HG02588 (cell line): ENCODE results near the gene GPRASP1.
"Not testable (repeated sequence)": the region's sequence is repeated elsewhere in the genome, so short reads cannot be mapped to it uniquely, and the experiment has no call there.

Experiments
- ATAC-seq: cut with Tn5 transposase; IDR thresholded peaks from one replicate; pipeline ENCODE4 v1.9.1; 2021; ENCODE audit warnings: mild to moderate bottlenecking, moderate library complexity; ENCODE audit not compliant: unreplicated experiment

Gene GPRASP1, protein sequence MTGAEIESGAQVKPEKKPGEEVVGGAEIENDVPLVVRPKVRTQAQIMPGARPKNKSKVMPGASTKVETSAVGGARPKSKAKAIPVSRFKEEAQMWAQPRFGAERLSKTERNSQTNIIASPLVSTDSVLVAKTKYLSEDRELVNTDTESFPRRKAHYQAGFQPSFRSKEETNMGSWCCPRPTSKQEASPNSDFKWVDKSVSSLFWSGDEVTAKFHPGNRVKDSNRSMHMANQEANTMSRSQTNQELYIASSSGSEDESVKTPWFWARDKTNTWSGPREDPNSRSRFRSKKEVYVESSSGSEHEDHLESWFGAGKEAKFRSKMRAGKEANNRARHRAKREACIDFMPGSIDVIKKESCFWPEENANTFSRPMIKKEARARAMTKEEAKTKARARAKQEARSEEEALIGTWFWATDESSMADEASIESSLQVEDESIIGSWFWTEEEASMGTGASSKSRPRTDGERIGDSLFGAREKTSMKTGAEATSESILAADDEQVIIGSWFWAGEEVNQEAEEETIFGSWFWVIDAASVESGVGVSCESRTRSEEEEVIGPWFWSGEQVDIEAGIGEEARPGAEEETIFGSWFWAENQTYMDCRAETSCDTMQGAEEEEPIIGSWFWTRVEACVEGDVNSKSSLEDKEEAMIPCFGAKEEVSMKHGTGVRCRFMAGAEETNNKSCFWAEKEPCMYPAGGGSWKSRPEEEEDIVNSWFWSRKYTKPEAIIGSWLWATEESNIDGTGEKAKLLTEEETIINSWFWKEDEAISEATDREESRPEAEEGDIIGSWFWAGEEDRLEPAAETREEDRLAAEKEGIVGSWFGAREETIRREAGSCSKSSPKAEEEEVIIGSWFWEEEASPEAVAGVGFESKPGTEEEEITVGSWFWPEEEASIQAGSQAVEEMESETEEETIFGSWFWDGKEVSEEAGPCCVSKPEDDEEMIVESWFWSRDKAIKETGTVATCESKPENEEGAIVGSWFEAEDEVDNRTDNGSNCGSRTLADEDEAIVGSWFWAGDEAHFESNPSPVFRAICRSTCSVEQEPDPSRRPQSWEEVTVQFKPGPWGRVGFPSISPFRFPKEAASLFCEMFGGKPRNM (N-terminal part only)

DNA sequence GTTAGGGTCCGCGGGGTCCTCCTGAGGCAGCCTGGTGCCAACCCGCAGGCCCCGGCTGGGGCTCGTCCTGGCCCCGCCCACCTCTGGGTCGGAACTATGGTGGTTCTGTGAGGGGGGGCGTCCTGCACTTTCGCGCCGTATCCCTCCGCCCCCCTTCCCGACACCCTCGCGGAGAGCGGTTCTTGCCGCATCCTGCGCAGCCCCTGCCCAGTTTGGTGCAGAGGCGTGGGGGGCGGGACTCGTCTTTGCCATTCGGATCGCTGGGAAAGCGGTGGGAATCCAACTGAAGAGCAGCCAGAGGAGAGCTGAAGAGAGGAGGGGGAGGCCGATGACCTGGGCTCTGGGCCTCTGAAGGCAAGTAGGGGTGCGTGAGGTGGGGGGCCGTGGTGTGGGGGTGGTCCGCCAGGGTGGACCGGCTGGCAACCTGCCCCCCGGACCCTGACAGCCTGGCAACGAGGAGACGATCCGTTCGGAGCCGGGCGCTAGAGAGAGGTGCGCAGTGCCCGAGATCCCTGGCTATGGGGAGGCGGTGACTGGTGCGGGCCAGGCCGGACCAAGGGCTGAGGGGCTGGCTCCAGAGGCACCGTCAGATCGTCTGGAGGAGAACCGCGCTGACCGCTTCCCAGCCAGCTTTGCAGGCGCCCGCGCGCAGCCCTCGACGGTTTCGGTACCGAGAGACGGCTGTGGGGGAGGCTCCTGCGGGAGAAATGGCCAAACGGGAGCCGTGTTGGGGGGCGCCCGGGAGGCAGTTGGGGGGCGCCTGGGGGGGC is at the start of gene GPRASP1:
Gene GPRASP1, plus strand, starts transcription at position 242 of the 770 bp plus-strand sequence. CDS start 2,431 bp downstream, outside the sequence.
- no peak for ATAC-seq

DNA sequence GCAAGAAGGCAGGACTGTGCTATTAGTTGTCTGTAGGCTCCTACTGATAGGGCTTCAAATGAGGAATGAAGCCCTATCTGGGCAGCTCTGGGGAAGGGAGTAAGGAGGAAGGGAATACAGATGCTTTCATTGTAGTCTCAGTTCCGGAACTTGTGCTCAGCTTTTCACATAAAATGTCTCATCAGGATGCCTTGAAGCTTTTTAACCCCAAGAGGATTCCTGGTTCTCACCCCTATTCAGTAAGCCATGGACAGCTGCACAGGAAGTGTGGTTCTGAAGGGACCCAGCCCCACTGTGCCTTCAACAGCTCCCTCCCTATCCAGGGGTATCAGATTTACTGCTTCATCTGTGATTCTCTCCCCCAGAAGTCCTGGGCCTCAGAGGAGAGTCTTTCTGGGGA is 47.0 kb upstream of the GPRASP1 start:
- ATAC-seq: no peak

DNA sequence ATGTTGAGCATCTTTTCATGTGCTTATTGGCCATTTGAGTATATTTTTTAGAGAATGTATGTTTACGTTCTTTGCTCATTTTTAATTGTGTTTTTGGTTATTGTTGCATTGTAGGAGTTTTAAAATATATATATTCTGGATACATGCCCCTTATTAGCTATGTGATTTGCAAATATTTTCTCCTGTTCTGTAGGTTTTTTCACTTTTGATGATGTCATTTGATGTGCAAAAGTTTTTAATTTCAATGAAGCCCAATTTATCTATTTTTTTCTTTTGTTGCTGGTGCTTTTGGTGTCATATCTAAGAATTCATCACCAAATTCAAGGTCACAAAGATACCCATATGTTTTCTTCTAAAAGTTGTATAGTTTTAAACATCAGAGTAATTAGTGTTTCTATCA is 45.2 kb upstream of the GPRASP1 start:
- ATAC-seq: no peak

DNA sequence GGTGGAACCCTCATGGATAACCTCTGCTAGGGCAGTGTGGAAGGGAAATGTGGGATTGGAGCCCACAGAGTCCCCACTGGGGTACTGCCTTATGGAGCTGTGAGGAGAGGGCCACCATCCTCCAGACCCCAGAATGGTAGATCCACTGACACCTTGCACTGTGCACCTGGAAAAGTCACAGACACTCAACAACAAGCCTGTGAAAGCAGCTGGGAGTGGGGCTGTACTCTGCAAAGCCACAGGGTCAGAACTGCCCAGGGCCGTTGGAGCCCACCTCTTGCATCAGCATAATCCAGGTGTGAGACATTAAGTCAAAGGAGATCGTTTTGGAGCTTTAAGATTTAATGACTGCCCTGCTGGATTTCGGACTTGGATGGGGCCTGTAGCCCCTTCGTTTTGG is 40.4 kb upstream of the GPRASP1 start:
- no peak for ATAC-seq

DNA sequence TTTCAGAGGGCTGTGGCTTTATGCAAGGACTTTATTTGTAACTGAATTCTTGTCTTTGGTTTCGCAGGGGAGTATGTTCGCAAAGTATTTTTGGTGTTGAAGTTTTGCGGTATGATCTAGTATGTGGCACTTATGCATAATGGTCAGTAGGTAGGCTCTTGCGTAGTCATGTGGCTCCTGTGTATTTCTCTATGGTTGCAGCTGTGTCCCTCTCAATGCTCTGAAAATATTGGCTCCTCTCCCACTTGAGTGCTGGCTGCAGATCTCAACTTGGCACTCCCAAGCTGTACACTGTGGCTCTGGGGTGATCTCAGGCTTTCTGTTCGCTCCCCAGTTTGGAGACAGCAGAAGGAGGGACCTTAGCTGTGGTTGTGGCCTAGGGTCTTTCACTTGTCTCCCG is 27.2 kb upstream of the GPRASP1 start:
- no peak for ATAC-seq

DNA sequence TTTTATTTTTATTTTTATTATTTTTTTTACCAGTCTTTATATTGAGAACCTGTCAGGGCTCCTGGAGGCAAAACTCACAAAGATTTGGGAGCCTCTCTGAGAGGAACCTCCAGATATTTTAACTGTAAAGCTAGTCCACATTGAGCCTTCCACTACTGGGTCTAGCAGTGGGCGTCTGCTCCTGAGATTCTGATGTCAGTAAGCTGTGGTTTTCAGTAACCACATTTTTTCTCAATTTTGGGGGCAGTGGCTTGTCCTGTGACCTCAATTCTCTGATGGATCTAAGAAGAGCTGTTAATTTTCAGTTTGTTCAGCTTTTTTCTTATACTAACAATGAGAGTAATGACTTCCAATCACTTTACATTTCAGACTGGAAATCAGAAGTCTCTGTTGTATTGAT is 23.6 kb upstream of the GPRASP1 start:
- no peak for ATAC-seq

DNA sequence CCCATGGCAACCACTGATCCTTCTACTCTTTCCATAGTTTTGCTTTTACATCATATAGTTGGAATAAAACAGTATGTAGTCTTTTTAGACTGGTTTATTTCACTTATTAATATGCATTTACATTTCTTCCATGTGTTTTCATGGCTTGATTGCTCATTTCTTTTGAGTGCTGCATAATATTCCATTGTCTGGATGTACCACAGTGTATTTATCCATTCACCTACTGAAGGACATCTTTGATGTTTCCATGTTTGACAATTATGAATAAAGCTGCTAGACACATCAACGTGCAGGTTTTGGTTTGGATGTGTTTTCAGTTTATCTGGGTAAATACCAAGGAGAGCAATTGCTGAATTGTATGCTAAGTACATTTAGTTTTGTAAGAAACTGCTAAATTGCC is 13.7 kb upstream of the GPRASP1 start:
- ATAC-seq: no peak

DNA sequence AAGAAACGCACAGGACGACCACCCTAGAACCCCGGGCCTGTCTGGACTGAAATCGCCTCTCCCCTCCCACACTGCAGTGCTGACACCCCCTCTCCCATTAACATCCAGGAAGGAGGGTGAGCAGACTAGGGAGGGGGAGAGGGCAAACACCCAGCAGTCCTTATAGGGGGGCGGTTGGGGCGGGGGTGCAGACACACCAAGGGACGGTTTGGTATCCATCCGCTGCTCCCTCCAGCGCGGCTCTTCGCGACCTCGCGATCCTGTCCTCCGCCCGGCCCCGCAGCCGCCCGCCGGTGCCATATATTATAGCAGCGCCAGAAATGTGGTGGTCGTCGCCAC is 411 bp upstream of the GPRASP1 start:
- ATAC-seq: no peak

DNA sequence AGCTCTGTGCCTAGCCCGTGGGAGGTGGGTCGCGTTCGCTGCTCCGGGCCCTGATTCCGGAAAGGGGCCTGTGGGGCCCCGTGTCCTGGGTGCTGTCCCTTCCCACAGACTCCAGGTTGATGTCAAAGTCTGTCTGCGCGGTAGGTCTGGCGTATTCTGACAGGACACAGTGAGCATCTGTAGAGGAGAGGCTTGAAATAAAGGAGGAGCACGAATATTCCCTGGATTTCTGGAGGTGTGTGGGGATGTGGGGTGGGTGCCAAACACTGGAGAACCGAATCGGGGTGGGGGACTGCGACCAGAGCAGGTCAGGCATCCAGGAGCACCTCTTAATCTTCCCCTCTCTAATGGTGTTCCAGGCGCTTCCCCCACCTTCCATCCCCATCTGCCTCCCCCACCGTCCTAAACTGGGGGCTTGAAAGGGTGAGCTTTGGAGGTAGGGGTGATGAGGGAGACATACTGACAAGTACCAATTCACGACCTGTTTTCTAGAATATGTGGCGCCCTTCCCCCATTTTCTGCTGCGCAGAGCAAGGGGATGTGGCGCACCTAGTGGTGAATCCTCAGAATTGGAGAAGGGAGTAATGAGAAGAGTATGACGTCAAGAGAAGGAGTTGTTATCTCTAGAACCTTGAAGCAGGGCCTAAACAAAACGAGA is 877 bp downstream of the GPRASP1 start:
- no peak for ATAC-seq

DNA sequence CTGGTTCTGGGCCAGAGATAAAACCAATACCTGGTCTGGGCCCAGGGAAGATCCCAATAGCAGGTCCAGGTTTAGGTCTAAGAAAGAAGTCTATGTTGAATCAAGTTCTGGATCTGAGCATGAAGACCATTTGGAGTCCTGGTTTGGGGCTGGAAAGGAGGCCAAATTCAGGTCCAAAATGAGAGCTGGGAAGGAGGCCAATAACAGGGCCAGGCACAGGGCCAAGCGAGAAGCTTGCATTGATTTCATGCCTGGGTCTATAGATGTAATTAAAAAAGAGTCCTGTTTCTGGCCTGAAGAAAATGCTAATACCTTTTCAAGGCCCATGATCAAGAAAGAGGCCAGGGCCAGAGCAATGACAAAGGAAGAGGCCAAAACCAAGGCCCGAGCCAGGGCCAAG is 3.4 kb downstream of the GPRASP1 start:
- no peak for ATAC-seq

DNA sequence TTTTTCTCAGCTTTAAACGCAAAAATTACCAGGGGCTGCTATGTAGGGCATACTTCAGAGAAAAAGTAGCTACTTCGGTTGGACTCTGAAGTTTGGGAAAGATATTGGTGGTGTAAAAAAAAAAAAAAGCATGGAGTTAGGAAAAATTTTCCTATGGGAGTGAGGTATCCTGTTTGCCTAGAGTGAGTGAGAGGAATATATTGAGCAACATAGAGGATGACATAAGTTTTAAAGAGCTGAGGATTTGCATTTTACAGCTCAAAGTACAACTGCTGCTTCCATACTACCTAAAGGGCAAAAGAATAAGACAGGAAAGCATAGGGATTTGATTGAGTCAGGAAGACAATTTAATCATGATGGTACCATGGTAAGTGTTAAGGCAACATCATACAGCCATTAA is 7.3 kb downstream of the GPRASP1 start:
- ATAC-seq: no peak

DNA sequence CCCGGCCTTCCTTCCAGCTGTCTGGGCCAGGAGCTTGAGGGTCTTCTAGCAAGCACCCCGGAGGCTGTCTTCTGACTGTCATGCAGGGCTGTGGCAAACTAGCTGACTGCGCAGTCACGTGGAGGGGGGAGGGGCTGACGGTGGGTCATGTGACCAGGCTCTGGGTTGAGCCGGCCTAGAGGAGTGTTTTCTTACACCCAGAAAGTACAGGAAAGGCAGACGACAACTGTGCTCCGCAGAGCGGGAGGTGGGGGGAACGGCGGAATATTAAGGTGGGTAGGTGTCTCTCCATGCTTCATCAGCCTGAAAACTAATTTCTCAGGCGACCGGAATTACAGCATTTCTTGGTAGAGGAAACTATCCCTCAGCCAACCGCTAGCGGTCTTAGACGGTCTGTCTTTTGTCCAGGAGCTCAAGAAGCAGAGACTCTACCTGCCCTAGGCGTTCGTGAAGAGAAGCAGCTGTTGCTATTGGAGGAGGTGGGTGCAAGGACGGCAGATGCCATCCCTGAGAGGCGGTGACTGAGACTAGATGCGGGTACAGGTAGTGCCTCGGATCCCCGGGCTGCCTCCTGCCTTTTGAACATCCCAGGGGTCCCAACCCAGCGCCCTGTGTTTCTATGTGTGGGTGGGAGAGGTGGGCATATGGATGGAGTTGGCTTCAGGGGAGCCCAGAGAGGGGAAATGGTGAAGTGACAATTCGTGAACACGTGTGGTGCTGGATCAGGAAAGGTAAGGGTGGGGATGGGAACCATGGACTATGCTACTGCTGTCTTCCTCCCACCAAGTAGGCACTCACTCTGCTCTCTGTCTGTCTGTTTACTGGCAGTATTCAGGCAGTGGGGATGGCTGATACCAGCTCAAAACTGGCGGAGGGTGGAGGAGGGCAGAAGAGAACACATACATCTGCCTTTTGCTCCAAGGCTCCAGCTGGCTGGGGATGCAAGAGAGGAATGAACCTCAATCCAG is 8.8 kb downstream of the GPRASP1 start:
- peak; percentile 99 for ATAC-seq

DNA sequence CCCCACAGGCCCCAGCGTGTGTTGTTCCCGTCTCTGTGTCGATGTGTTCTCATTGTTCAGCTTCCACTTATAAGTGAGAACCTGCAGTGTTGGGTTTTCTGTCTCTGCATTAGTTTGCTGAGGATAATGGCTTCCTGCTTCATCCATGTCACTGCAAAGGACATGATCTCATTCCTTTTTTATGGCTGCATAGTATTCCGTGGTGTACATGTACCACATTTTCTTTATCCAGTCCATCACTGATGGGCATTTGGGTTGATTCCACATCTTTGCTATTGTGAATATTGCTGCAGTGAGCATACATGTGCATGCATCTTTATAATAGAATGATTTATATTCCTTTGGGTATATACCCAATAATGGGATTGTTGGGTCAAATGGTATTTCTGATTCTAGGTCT is 12.5 kb downstream of the GPRASP1 start:
- ATAC-seq: not testable (repeated sequence)

DNA sequence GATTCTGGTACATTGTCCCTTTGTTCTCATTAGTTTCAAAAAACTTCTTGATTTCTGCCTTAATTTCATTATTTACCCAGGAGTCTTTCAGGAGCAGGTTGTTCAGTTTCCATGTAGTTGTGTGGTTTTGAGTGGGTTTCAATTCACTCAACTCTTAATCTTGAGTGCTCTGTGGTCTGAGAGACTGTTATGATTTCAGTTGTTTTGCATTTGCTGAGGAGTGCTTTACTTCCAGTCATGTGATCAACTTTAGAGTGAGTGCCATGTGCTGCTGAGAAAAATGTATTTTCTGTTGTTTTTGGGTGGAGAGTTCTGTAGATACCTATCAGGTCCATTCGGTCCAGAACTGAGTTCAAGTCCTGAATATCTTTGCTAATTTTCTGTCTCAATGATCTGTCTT is 15.8 kb downstream of the GPRASP1 start:
- ATAC-seq: not testable (repeated sequence)

DNA sequence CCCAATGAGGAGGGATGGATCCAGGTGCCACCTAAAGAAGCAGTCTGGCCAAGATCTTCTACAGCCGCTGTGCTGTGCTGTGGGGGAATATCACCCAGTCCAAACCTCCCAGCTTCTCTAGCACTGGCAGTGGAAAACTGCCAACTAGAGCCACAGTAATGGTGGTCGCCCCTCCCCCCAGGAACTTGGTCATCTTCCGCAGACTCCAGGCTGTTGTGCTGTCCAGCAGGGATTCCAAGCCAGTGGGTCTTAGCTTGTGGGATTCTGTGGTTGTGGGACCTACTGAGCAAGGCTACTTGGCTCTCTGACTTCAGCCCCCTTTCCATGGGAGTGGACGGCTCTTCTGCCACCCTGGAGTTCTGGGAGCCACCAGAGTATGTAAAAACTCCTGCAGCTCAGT is 18.2 kb downstream of the GPRASP1 start:
- ATAC-seq: no peak

DNA sequence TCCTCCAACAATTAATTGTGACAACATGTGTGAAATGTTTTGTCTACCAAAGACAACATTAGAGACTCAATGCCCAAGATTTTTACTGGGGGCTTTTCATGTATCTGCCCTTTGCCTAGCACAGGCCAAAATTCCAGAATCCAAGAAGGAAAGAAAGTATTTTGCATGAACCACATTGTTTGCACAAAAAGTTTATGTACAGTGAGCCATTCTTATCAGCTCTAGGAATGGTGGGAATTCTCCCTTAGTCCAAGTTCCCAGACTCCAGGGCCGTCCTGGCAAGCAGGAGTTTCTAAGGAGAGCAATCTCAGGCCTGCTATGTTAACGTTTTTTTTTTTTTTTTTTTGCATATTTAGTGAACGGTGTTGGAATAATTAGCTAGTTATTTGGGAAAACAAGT is 21.6 kb downstream of the GPRASP1 start:
- no peak for ATAC-seq

DNA sequence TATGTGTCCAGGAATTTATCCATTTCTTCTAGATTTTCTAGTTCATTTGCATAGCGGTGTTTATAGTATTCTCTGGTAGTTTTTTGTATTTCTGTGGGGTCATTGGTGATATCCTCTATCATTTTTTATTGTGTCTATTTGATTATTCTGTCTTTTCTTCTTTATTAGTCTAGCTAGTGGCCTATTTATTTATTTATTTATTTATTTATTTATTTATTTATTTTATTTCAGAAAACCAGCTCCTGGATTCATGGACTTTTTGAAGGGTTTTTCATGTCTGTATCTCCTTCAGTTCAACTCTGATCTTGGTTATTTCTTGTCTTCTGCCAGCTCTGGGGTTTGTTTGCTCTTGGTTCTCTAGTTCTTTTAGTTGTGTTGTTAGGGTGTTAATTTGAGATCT is 26.2 kb downstream of the GPRASP1 start:
- ATAC-seq: not testable (repeated sequence)

DNA sequence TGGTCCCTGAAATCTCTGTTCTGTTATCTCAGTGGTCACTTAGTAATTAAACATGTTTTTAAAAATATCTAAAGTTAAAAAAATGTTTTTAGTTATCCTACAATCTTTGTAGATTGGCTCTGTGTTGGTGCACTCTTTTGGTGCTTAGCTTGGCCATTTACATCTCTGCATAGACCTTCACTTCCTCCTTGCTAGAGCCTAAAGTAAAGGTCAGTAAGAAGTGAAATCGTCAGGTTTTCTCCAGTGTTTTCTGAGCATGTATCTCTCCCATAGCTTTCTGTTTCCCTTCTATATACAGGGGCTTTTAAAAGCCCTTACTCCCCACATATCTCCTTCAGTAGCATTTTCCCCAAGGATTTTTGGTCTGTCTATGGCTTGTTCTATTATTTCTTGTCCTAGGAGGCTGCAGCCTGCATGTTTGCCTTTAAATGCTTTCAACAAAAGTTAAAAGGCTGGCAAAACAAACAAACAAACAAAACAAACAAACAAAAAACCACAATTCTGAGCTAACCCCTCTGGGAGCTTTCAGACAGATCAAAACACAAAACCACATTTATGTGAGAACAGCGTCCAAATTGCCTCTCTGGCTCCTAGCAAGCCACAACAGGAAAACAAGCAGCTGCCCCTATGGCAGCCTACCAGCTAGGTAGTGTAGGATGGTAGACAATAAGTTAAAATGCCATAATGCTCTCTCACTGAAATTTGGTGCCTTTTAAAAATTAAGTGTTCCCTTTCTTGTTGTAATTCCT is 33.7 kb downstream of the GPRASP1 start:
- no peak for ATAC-seq

DNA sequence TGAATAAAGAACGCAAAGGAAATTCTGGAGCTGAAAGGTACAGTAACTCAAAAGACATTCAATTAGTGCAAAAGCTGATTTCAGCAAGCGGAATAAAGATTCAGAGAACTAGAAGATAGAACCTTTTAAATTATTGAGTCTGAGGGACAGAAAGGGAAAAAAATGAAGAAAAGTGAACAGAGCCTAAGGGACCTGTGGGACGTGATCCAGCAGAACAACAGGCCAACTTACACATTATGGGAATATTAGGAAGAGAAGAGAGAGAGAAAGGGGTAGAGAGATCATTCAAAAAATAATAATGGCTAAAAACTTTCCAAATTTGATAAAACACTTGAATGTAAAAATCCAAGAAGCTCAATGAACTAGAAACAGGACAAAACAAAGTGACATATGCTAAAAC is 43.5 kb downstream of the GPRASP1 start:
- ATAC-seq: no peak
